Stimulated activated effector memory CD8-positive, alpha-beta T cell treated with anti-CD3 and anti-CD28 coated beads, Interleukin-12 subunit alpha, Interleukin-12 subunit beta, amount 100 ng/mL, for 72 hours (primary cell): ENCODE measurements around the gene SMG6.
A peak's percentile ranks its signal among the peaks of the same experiment; 100 is the strongest.

ENCODE experiments used
- ATAC-seq: fragments of 150-1000 bp; cut with Tn5 transposase; 2 replicates; pipeline ENCODE4 v1.10.0; 2021
- DNase-seq, 2 donors: peaks; one replicate each; pipeline ENCODE4 v3.0.0; 2021 to 2022; ENCODE audit warnings: low spot score in 2 of 2
- H3K27ac Mint-ChIP-seq: one replicate; pipeline ENCODE4 v1.8.0; 2022; ENCODE audit warnings: mild to moderate bottlenecking, mixed read lengths
- H3K36me3 Mint-ChIP-seq: one replicate; pipeline ENCODE4 v1.8.0; 2022; ENCODE audit warnings: mild to moderate bottlenecking, mixed read lengths
- H3K4me1 Mint-ChIP-seq: one replicate; pipeline ENCODE4 v1.8.0; 2022; ENCODE audit warnings: mixed read lengths
- H3K4me3 Mint-ChIP-seq: one replicate; pipeline ENCODE4 v1.8.0; 2022; ENCODE audit warnings: mild to moderate bottlenecking, mixed read lengths
- H3K9me3 Mint-ChIP-seq: one replicate; pipeline ENCODE4 v1.8.0; 2022; ENCODE audit warnings: mixed read lengths

The SMG6 gene

GRCh38 chr17:2077040-2077439 lies 226.5 kb downstream of the SMG6 start:
- Mint-ChIP-seq H3K36me3 (peaks cover 78% of the 10 kb centered on the region), H3K9me3 (no peaks in the 10 kb centered on the region), H3K27ac (no peak overlapping the region), H3K4me3 (no peak overlapping the region), H3K4me1 (peaks cover 22% of the 10 kb centered on the region)
- no peak for ATAC-seq
- no peak for DNase-seq

DNA sequence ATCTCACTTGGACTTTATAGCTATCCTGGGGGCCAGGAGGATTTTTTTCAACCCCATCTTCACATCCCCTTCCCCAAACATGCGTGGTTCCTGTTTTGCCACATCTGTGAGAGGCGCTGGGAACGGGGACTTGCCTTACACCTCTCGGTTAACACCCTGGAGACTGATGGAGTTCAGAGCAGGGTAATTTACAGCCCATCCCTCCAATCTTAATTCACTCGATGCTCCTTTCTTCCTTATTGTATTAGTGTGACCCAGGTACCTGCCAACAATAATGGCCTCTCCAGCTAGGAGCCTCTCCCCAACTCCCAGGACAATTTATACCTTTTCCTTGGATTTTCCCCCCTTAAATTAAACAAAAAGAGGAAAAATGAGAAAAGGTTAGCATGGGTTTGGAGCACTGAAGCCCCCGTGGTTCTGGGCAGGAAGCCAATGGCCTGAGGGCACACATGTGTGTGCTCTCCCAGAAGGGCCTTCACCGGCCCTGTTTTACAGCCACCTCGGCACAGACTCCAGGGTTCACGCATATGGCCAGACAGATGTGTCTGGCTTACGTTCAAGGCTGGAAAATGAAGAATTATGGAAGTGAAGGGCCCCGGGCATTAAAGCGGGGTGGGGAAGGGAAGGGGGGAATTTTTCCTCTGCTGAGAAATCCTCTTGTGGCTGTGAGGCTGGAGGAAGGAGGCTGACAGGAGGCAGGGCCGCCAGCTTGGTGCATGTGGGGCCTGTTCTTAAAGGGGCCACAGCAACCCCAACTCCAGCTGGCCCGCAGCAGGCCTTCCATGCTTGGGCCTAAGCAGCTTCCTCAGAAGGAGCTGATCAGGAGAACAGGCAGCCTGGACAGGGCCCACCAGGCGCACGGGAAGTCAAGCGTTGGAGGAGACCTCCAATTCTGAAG lies 227.2 kb downstream of the SMG6 start:
- Mint-ChIP-seq H3K36me3 (peaks cover 78% of the 10 kb centered on the region), H3K9me3 (no peaks in the 10 kb centered on the region), H3K4me3 (no peak overlapping the region), H3K27ac (peak overlapping the region; percentile 63), H3K4me1 (peaks cover 22% of the 10 kb centered on the region)
- no peak for DNase-seq
- ATAC-seq = no peak

DNA sequence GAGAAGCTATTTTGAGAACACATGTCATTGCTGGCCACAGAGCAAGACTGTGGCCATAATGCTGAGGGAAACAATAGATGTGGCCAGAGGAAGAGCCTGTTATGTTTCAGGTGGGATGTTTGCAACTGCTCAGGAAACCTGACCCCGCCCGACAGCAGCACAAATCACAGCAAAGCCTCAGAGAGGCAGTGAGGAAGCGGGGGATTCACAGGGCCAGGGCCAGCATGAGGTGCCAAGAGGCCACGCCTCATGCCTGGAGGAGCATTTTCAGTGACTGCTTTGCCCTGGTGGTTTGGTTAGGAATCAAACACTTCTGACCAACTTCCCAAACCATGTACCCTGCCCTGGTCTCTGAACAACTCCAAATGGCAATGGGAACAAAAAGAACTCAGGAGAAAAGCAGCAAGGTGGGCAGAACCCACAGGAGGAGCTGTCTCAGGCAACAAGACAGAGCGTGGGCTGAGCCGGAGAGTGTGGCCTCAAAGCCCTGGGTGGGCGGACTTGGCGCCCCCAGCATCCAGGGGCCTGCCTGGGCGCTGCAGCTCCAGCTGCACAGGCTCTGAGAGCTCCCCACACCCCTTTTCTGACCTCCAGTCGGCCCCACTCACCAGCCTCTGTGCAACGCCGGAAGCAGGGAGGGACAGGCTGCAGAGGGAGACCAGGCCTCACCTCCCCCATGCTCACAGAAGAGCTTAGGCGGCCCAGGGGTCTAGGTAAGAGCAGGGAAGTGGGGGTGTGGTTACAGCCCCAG lies 228.1 kb downstream of the SMG6 start:
- Mint-ChIP-seq H3K36me3 (peaks cover 74% of the 10 kb centered on the region), H3K4me3 (no peak overlapping the region), H3K27ac (no peak overlapping the region), H3K9me3 (no peaks in the 10 kb centered on the region), H3K4me1 (peaks cover 24% of the 10 kb centered on the region)
- ATAC-seq (peak; percentile 25), DNase-seq (no peak)

DNA sequence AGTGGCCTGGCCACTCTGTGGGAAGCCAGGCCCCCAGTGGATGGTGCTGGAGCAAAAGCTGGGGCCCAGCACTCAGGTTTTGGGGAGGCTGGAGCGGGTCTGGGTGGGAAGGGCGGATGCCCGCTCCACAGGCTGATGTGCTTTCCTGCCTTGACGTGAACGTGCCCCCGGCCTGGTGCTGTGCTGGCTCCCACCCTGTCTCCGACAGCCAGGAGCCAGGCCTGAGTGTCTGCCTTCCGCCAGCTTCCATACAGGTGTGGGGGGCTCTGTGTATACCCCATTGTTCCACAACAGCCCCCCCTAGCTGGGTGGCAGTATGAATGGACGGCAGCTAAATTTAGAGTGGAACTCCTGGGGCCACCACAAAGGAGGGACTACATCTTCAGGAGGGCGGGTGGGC lies 228.7 kb downstream of the SMG6 start:
- ATAC-seq = no peak
- Mint-ChIP-seq H3K4me1 (peaks cover 30% of the 10 kb centered on the region), H3K9me3 (no peaks in the 10 kb centered on the region), H3K36me3 (peaks cover 74% of the 10 kb centered on the region), H3K27ac (no peak overlapping the region), H3K4me3 (no peak overlapping the region)
- no peak for DNase-seq

DNA sequence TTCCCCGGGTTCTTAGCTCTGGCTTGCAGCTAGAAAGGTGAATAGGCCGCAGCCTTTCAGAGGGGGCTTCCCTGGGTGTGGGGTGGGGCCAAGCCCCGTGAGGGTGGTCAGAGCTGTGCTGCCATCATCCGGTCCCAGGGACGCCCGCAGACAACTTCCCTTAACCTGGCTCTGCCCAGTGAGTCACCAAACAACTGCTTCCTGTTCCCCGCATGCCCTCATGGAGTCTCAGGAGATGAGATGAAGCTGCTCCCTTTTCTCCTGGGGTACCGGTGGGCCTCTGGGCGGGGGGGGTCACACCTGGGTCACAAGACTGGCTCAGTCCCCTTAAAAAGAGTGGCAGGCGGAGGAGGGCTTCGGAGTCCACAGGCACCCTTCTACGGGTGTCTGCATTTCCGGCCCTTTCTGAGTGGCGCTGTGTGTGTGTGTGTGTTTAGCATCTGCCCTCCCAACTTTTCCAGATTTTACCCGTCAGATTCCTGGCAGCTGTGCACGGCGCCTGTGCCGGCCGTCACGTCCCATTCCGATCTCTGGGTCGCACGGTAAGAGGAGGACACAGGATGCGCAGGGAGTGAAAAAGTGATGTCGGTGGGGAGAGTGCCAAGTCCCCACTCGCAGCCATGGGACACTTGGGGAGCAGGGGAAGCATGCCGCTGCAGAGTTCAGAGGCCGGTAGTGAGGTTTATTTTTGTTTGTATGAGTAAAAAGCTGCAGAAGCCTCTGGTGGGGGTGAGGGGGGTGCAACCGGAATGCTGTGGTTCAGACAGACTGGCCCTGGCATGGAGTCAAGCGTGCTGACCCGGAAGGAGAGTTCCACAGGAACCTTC lies 231.9 kb downstream of the SMG6 start:
- no peak for ATAC-seq
- Mint-ChIP-seq H3K36me3 (peaks cover 70% of the 10 kb centered on the region), H3K9me3 (no peaks in the 10 kb centered on the region), H3K4me3 (peak overlapping the region; percentile 72), H3K27ac (peak overlapping the region; percentile 92), H3K4me1 (peaks cover 52% of the 10 kb centered on the region)
- DNase-seq = no peak

- Mint-ChIP-seq H3K36me3 (peaks cover 69% of the 10 kb centered on the region), H3K4me3 (peak overlapping the region; percentile 72), H3K4me1 (peaks cover 57% of the 10 kb centered on the region), H3K9me3 (no peaks in the 10 kb centered on the region), H3K27ac (peak overlapping the region; percentile 92)
- DNase-seq (no peak), ATAC-seq (no peak)
Observed at GRCh38 chr17:2071024-2071385, 232.6 kb downstream of the SMG6 start.

- peak overlapping the region; percentile 72 for H3K4me3 Mint-ChIP-seq
- peaks cover 59% of the 10 kb centered on the region for H3K4me1 Mint-ChIP-seq
- peak; percentile 95 for ATAC-seq
- peaks cover 75% of the 10 kb centered on the region for H3K36me3 Mint-ChIP-seq
- H3K9me3 Mint-ChIP-seq = no peaks in the 10 kb centered on the region
- H3K27ac Mint-ChIP-seq = peak overlapping the region; percentile 92
- peak; percentile 57 to 89 for DNase-seq
Observed at GRCh38 chr17:2070241-2071023, 233.2 kb downstream of the SMG6 start.

DNA sequence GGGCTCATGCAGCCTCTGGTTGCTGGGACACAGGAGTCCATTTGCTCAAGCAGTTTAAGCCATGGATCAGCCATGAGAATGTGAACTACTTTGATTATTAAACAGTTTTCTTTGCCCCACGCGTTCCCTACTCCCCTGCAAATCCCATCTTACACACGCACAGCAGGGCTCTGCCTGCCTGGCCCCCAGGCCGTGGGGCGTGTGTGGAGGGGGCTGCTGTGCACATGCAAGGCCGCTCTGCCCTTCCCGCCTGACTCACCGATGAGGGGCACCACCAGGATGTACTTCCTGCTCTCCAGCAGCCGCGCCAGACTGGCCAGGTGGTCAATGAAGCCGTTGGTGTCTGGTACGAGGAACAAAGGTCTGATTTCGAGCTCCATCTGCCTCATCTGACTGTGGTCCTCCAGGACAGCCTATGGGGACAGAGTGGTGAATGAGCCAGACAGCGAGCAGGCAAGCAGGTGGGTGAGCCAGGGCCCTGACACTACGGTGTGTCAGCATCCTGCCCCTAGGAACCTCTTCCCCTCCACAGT lies 235.0 kb downstream of the SMG6 start:
- peaks cover 75% of the 10 kb centered on the region for H3K4me1 Mint-ChIP-seq
- DNase-seq (peak in 1 of 2 donors; percentile 74), ATAC-seq (peak; percentile 43)
- peak overlapping the region; percentile 72 for H3K4me3 Mint-ChIP-seq
- peaks cover 85% of the 10 kb centered on the region for H3K36me3 Mint-ChIP-seq
- H3K9me3 Mint-ChIP-seq = no peaks in the 10 kb centered on the region
- H3K27ac Mint-ChIP-seq = peak overlapping the region; percentile 92

GRCh38 chr17:2068031-2068518 lies 235.5 kb downstream of the SMG6 start:
- peak overlapping the region; percentile 72 for H3K4me3 Mint-ChIP-seq
- H3K36me3 Mint-ChIP-seq = peaks cover 90% of the 10 kb centered on the region
- H3K4me1 Mint-ChIP-seq = peaks cover 80% of the 10 kb centered on the region
- no peak overlapping the region for H3K27ac Mint-ChIP-seq
- no peaks in the 10 kb centered on the region for H3K9me3 Mint-ChIP-seq
- DNase-seq (no peak), ATAC-seq (no peak)

DNA sequence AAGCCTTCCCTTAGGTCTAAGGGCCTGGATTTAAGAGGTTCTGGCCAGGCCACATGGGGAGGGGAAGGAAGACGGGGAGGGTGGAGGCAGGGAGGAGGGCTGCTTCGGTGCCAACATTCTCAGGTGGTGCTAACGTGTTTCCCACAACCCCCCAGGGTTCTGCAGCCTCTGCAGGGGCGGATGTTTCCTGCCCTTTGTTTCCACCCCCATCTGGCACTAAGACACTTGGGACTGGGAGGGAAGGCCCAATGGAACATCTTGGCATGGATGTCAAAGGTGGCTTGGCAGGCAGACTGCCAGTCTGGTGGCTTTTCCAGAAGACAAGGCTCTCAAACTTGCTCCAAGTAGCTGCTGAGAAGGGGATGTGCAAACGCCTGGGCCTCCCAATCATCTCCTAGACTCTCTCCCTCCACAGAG lies 236.0 kb downstream of the SMG6 start:
- Mint-ChIP-seq H3K4me1 (peaks cover 81% of the 10 kb centered on the region), H3K27ac (no peak overlapping the region), H3K36me3 (peaks cover 90% of the 10 kb centered on the region), H3K4me3 (peak overlapping the region; percentile 72), H3K9me3 (no peaks in the 10 kb centered on the region)
- DNase-seq (no peak), ATAC-seq (no peak)

- no peak for DNase-seq
- no peak for ATAC-seq
- Mint-ChIP-seq H3K9me3 (no peaks in the 10 kb centered on the region), H3K4me1 (peaks cover 84% of the 10 kb centered on the region), H3K27ac (peak overlapping the region; percentile 17), H3K36me3 (peaks cover 90% of the 10 kb centered on the region), H3K4me3 (peak overlapping the region; percentile 72)
Observed at GRCh38 chr17:2067048-2067561, 236.5 kb downstream of the SMG6 start.

DNA sequence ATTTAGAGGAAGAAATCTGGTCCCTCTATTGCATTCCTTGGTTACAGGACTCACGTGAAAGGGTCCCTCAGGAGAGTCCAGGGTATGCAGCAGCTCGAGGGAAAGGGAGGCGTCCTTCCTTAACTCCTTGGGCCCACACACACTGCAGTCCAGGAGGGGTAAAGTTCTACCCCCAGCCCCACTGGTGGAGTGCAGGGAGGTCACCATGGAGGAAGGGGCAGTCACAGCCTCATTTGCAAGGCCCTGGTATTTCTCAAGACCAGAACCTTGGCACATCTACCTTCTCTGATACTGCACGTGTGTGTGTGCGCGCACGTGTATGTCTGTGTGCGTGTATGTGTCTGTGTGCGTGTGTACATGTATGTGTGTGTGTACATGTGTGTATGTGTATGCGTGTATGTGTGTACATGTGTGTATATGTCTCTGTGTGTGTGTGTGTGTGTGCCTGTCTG lies 237.6 kb downstream of the SMG6 start:
- no peaks in the 10 kb centered on the region for H3K9me3 Mint-ChIP-seq
- peaks cover 90% of the 10 kb centered on the region for H3K36me3 Mint-ChIP-seq
- no peak for DNase-seq

DNA sequence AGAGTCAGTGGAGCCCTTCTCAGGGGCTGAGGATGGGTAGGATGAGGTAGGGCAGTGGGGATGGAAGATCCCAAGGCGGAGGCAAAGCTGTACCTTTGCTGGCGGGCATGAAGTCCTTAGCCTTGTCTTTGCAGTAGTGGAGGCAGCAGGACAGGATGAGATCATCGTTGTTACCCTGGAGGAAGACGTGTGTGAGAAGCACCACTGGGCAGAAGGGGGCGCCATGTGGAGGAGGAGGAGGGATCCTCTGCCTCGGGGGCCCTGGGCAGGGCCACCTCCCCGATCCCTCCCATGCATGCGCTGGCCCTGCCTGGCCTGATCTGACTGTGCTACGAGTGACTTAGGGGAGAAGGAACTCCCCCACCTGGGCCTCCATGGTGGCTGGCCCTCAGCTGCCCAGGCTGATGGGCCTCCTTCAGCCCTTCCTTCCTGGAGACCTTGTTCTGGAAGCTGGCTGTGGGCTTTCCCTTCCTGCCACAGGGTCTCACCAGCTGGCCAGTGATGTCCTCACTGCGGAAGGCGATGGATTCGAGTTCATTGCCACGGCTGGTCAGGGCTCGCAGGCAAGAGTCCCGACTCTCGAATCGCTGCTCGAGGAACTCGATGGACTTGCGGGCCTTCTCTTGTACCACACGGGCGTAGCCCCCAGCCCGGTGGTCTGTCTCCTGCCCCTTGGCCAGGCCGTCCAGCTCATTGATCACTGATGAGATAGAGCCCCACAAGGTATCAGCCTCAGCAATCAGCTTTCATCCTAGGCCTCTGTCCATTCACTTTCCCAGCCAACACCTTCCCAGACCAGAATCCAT lies 238.4 kb downstream of the SMG6 start:
- peaks cover 79% of the 10 kb centered on the region for H3K4me1 Mint-ChIP-seq
- no peaks in the 10 kb centered on the region for H3K9me3 Mint-ChIP-seq
- ATAC-seq (peak; percentile 79), DNase-seq (peak; percentile 47 to 88)
- peak overlapping the region; percentile 13 for H3K4me3 Mint-ChIP-seq
- H3K27ac Mint-ChIP-seq = peak overlapping the region; percentile 82
- peaks cover 94% of the 10 kb centered on the region for H3K36me3 Mint-ChIP-seq

More for the DNA sequence above, 237.6 kb downstream of the SMG6 start:
- H3K4me1 Mint-ChIP-seq = peaks cover 79% of the 10 kb centered on the region
- no peak overlapping the region for H3K27ac Mint-ChIP-seq
- no peak for ATAC-seq
- no peak overlapping the region for H3K4me3 Mint-ChIP-seq
